Neuronal stem cell (in vitro differentiated cells): Measurements from ENCODE around the gene RALGPS1.

Experiments
- DNase-seq: peaks from one replicate; pipeline ENCODE4 v3.0.0-alpha.2; 2013; ENCODE audit warnings: low spot score
- H2AFZ ChIP-seq: one replicate; pipeline ENCODE4 v1.6.1; 2013; ENCODE audit warnings: mild to moderate bottlenecking, low read length, inconsistent platforms
- H2AK5ac ChIP-seq: 2 replicates; pipeline ENCODE4 v1.6.1; 2013; ENCODE audit warnings: low read depth, mild to moderate bottlenecking, inconsistent platforms, low read length, moderate library complexity, mixed read lengths
- H2BK120ac ChIP-seq: 2 replicates; pipeline ENCODE4 v1.6.1; 2013; ENCODE audit warnings: low read depth, mild to moderate bottlenecking, inconsistent platforms, low read length, moderate library complexity, mixed read lengths
- H2BK12ac ChIP-seq: one replicate; pipeline ENCODE4 v1.6.1; 2013; ENCODE audit warnings: low read length, inconsistent platforms
- H2BK15ac ChIP-seq: 2 replicates; pipeline ENCODE4 v1.6.1; 2013; ENCODE audit warnings: mild to moderate bottlenecking, low read length, inconsistent platforms, mixed read lengths
- H2BK5ac ChIP-seq: one replicate; pipeline ENCODE4 v1.6.1; 2013; ENCODE audit warnings: inconsistent platforms, mild to moderate bottlenecking, low read length, moderate library complexity
- H3K14ac ChIP-seq: one replicate; pipeline ENCODE4 v1.6.1; 2013; ENCODE audit warnings: low read length, inconsistent platforms
- H3K18ac ChIP-seq: 2 replicates; pipeline ENCODE4 v1.6.1; 2013; ENCODE audit warnings: low read length, inconsistent platforms
- H3K23ac ChIP-seq: 2 replicates; pipeline ENCODE4 v1.6.1; 2013; ENCODE audit warnings: low read depth, mild to moderate bottlenecking, mixed read lengths, low read length, inconsistent platforms; ENCODE audit not compliant: poor library complexity
- H3K27ac ChIP-seq: replicated peaks from 3 replicates; pipeline ENCODE4 v1.5.1; 2013; ENCODE audit warnings: low read length, inconsistent platforms
- H3K27me3 ChIP-seq, 3 experiments: 2 replicates each; pipeline ENCODE4 v1.6.1; 2013; ENCODE audit warnings: low read length in 3 of 3, mild to moderate bottlenecking in 2 of 3, inconsistent platforms in 1 of 3, low read depth in 1 of 3, mixed read lengths in 1 of 3, moderate library complexity in 1 of 3; ENCODE audit not compliant: control insufficient read depth in 3 of 3, insufficient read depth in 3 of 3
- H3K36me3 ChIP-seq, 2 donors: replicated peaks in 1 of 2; 2 replicates each; pipeline ENCODE4 v1.6.1; 2013; ENCODE audit warnings: low read length in 2 of 2; ENCODE audit not compliant: control insufficient read depth in 2 of 2, insufficient read depth in 2 of 2
- H3K4ac ChIP-seq: 2 replicates; pipeline ENCODE4 v1.6.1; 2013; ENCODE audit warnings: inconsistent platforms, mild to moderate bottlenecking, low read length, moderate library complexity
- H3K4me1 ChIP-seq, 2 donors: 1 replicate in 1 of 2; 2 replicates in 1 of 2; pipeline ENCODE4 v1.6.1; 2013; ENCODE audit warnings: low read length in 2 of 2, low read depth in 1 of 2; ENCODE audit not compliant: control insufficient read depth in 2 of 2, insufficient read depth in 1 of 2
- H3K4me2 ChIP-seq: one replicate; pipeline ENCODE4 v1.6.1; 2013; ENCODE audit warnings: mild to moderate bottlenecking, low read length, inconsistent platforms; ENCODE audit not compliant: insufficient read depth, poor library complexity, severe bottlenecking
- H3K4me3 ChIP-seq, 2 donors: 2 replicates each; pipeline ENCODE4 v1.5.1; 2013; ENCODE audit warnings: low read length in 2 of 2, mild to moderate bottlenecking in 2 of 2, inconsistent platforms in 1 of 2, moderate library complexity in 1 of 2
- H3K79me1 ChIP-seq: one replicate; pipeline ENCODE4 v1.6.1; 2013; ENCODE audit warnings: low read depth, mild to moderate bottlenecking, inconsistent platforms, low read length, moderate library complexity
- H3K9ac ChIP-seq: one replicate; pipeline ENCODE4 v1.6.1; 2013; ENCODE audit warnings: mild to moderate bottlenecking, low read depth, low read length, inconsistent platforms; ENCODE audit not compliant: poor library complexity
- H3K9me3 ChIP-seq, 2 donors: replicated peaks in 1 of 2; 2 replicates each; pipeline versions ENCODE3 to v1.6.1; 2013; ENCODE audit warnings: low read length in 2 of 2, mild to moderate bottlenecking in 2 of 2, inconsistent platforms in 1 of 2, low read depth in 1 of 2, mixed read lengths in 1 of 2, moderate library complexity in 1 of 2; ENCODE audit not compliant: control insufficient read depth in 2 of 2, insufficient read depth in 1 of 2
- H4K8ac ChIP-seq: one replicate; pipeline ENCODE4 v1.6.1; 2013; ENCODE audit warnings: low read depth, mild to moderate bottlenecking, inconsistent platforms, low read length, moderate library complexity
- H4K91ac ChIP-seq: one replicate; pipeline ENCODE4 v1.6.1; 2013; ENCODE audit warnings: low read length, low read depth, mild to moderate bottlenecking, inconsistent platforms; ENCODE audit not compliant: poor library complexity
- WGBS, 2 donors: extraction: QIAGEN DNeasy Blood & Tissue Kit; methylation state at CpG; one replicate each; pipeline ENCODE4 v1.1.7; 2013; ENCODE audit warnings: missing lambda C conversion rate in 2 of 2, mixed read lengths in 1 of 2; ENCODE audit not compliant: insufficient read length in 2 of 2, insufficient replicate concordance in 1 of 2; ENCODE audit errors: extremely low coverage in 2 of 2; 5-methylcytosine and 5-hydroxymethylcytosine counted together

The RALGPS1 gene

DNA sequence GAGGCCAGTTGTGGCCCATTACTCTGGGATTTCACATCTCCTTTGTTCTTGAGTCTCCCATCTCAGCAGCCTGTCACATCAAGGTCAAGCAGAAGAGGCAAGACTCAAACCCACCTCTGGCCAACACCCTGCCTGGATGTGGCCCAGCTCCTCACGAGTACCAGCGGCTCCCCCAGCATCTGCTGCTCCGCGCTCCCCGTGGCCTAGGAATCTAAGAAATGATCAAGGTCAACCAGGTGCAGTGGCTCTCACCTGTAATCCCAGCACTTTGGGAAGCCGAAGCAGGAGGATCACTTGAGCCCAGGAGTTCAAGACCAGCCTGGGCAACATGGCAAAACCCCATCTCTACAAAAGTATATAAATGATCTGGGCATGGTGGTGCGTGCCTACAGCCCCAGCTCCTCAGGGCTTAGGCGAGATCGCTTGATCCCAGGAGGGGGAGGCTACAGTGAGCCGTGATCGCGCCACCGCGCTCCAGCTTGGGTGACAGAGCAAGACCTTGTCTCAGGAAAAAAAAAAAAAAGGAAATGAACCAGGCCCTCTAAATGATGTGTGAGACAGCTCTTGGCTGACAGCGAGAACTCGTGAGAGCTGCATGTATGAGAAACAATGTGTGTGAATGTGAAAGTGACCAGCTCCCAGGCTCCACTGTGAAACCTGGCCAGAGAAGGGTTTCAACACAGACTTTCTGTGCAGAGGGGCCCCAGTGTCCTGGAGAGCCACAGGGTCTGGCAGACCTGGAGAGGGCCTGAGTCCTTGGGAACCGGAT lies 269.4 kb downstream of the RALGPS1 start:
- Histone ChIP-seq H4K91ac (no peak overlapping the region), H4K8ac (no peak overlapping the region), H3K4me3 (no peak overlapping the region), H3K36me3 (no peaks in the 10 kb centered on the region), H3K4me2 (no peak overlapping the region), H3K27me3 (no peaks in the 10 kb centered on the region), H2BK120ac (no peak overlapping the region), H3K9ac (no peak overlapping the region), H3K27ac (no peak overlapping the region), H3K79me1 (no peaks in the 10 kb centered on the region), H2BK15ac (no peak overlapping the region), H3K14ac (no peak overlapping the region), H2BK5ac (no peak overlapping the region), H3K9me3 (no peaks in the 10 kb centered on the region), H3K23ac (no peak overlapping the region), H2AK5ac (peak overlapping the region; percentile 75), H3K4me1 (peaks cover 8 to 23% of the 10 kb centered on the region in 2 donors), H3K4ac (no peak overlapping the region), H2AFZ (no peak overlapping the region), H3K18ac (peak overlapping the region; percentile 3), H2BK12ac (no peak overlapping the region)
- no CpG with 5 or more reads among the region's 17 CpGs for WGBS, 2 donors
- no peak for DNase-seq

DNA sequence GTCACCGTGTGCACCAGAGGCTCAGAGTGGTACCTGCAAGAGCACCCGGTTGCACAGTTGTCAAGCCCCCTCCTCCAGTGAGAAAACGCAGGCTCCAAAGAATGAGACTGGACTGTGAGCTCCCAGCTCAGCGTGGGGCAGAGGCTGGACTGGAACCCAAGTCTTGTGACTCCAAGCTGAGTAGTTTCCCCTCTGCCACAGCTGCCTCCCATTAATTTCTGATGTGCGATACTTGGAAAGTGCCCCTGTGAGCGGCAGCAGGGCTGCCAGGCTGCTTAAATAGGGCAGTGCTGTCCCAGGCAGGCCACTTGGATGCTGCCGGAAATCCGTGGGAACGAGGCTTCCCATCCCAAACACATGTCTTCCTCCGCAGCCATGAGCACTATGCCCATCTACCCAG lies 270.1 kb downstream of the RALGPS1 start:
- Histone ChIP-seq H3K4me1 (peaks cover 8 to 23% of the 10 kb centered on the region in 2 donors), H3K9me3 (no peaks in the 10 kb centered on the region), H3K27me3 (no peaks in the 10 kb centered on the region), H4K91ac (no peak overlapping the region), H2BK15ac (no peak overlapping the region), H3K9ac (no peak overlapping the region), H2AK5ac (peak overlapping the region; percentile 75), H4K8ac (no peak overlapping the region), H2BK120ac (no peak overlapping the region), H3K18ac (peak overlapping the region; percentile 3), H2BK12ac (no peak overlapping the region), H3K23ac (no peak overlapping the region), H3K79me1 (no peaks in the 10 kb centered on the region), H3K27ac (no peak overlapping the region), H3K4ac (no peak overlapping the region), H3K4me3 (no peak overlapping the region), H2AFZ (no peak overlapping the region), H3K36me3 (no peaks in the 10 kb centered on the region), H3K14ac (no peak overlapping the region), H2BK5ac (no peak overlapping the region), H3K4me2 (no peak overlapping the region)
- WGBS, 2 donors, result no CpG with 5 or more reads among the region's 10 CpGs
- no peak for DNase-seq

DNA sequence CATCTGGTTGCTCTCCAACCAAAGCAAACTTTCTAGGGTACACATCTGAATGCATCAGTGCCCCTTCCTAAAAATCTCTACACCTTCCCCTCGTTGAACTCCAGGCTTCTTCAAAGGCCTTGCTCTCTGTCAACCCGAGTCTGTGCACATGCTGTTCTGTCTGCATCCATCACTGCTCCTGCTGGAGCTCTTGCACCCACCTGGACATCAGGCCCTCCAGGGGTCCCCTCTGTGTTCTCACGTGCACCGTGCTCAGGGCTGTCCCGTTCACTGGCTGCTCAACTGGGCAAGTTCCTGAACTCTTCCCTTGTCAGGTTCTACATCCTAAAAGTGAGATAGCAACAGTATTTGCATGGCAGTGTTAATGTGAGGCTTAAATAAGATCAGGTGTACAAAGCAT lies 270.6 kb downstream of the RALGPS1 start:
- Histone ChIP-seq H3K27ac (no peak overlapping the region), H3K18ac (no peak overlapping the region), H4K8ac (no peak overlapping the region), H3K4me2 (no peak overlapping the region), H2AK5ac (no peak overlapping the region), H2BK12ac (no peak overlapping the region), H2BK15ac (no peak overlapping the region), H2BK120ac (no peak overlapping the region), H3K36me3 (no peaks in the 10 kb centered on the region), H3K14ac (no peak overlapping the region), H2AFZ (no peak overlapping the region), H3K4me3 (no peak overlapping the region), H3K27me3 (no peaks in the 10 kb centered on the region), H2BK5ac (no peak overlapping the region), H3K23ac (no peak overlapping the region), H3K4me1 (peaks cover 8 to 23% of the 10 kb centered on the region in 2 donors), H3K79me1 (no peaks in the 10 kb centered on the region), H3K9me3 (no peaks in the 10 kb centered on the region), H3K9ac (no peak overlapping the region), H3K4ac (no peak overlapping the region), H4K91ac (no peak overlapping the region)
- WGBS, 2 donors, result no CpG with 5 or more reads among the region's 5 CpGs
- no peak for DNase-seq

DNA sequence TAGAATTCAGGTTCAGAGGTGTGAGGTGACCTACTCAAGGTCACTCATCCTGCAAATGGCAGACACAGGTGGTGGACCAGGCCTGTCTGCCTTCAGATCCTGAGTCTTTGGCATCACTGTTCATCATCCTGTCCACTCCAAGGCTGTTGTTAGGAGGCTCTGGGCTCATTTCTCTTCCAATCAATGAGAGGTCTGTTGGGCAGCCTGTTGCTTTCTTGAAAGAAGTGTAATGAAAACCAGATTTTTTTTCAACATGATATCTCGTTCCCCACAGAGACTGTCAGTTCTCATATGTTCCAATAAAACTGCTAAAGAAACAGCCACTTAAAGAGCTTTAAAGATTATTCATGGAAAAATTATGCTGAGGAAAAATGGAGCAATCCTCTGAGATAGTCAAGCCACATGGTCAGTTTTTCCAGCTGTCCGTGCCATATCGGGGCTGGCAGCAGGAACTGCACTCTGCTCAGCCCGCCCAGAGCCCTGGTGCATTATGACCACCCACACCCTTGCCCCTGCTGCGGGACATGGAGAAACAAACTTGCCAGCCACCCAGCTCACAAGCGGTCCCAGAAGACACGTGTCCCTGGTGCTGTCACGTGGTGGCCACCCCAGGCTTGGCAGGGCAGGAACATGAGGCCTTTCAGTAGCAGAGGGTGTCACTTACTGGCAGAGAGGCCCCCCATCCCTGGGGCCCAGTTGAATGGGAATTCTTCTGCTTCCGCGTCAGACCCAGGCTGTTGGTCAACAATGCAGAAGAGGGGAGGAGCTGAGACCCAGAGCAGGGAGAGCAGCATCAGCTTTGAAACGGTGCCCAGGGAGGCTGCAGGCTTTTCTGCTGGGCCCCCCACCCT lies 271.6 kb downstream of the RALGPS1 start:
- no peak for DNase-seq
- H3K9me3 ChIP-seq, result no peaks in the 10 kb centered on the region
- no peak overlapping the region for H3K18ac ChIP-seq
- H4K8ac ChIP-seq, result no peak overlapping the region
- H2BK12ac ChIP-seq, result no peak overlapping the region
- no peak overlapping the region for H2BK120ac ChIP-seq
- no peak overlapping the region for H3K9ac ChIP-seq
- H3K4me2 ChIP-seq, result no peak overlapping the region
- H3K27ac ChIP-seq, result no peak overlapping the region
- H3K4me3 ChIP-seq, result no peak overlapping the region
- H3K4ac ChIP-seq, result no peak overlapping the region
- no peaks in the 10 kb centered on the region for H3K79me1 ChIP-seq
- no peak overlapping the region for H3K23ac ChIP-seq
- no peak overlapping the region for H4K91ac ChIP-seq
- peaks cover 8 to 23% of the 10 kb centered on the region in 2 donors for H3K4me1 ChIP-seq
- H2BK5ac ChIP-seq, result no peak overlapping the region
- no peaks in the 10 kb centered on the region for H3K27me3 ChIP-seq
- no peaks in the 10 kb centered on the region for H3K36me3 ChIP-seq
- H2BK15ac ChIP-seq, result no peak overlapping the region
- peak overlapping the region; percentile 57 for H2AFZ ChIP-seq
- H2AK5ac ChIP-seq, result no peak overlapping the region
- H3K14ac ChIP-seq, result no peak overlapping the region
- no CpG with 5 or more reads among the region's 11 CpGs for WGBS, 2 donors
